NCI-H1436 treated with DMSO at 0.1 percent for 48 hours (cell line): ENCODE data around the gene AP2A1.

Experiments
- DNase-seq: peaks from one replicate; lab custom pipeline; 2025; lab: John Stamatoyannopoulos, UW

Gene AP2A1

DNA sequence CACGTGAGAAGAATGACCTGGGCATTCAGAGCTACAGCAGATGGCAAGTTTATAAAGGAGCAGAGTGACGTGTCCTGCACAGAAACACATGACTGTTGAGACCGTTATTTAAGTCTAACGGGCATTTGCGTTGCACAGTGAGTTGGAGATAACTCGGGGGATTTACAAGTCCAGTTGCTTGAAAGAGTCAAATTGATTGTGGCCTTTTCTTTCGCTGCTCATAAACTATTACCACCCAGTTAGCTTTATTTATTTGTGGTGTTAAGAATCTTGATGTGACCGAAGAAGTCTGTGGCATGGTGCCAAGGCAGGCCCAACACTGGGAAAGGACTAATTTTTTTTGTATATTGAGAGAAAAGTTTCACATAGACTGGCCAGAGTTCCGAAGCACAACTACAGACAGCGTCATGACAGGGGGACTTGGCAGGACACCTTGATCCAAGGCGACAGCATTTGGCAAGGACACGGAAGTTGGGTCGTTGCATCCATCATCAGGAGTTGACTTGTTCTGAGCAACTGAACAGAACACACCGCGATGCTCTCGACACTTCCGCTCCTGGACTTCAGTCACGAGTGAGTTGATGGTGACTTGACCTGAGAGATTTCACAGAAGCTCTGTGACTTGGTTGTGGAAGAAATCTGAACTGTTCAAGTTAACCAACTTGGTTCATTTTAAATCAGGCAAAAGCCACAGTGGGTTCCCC lies 72.2 kb downstream of the AP2A1 start:
- DNase-seq = no peak

DNA sequence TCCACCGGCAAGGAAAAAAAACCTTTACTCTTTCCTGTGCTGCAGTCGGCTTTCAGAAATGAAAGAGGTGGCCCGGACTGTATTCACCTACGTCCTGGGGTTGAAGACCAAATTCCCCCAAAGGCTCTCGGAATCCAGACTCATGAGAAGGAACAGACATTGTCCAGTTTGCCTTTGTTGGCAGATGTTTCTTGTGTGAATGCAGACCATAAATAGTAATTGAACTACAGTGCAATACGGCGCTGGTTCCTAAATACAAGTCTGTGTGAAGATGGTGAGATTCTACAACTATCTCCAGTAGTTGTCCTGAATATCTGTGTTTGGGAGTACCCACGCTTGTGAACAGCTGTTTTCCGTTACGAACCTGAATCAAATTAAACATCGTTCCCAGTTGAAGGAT lies 72.9 kb downstream of the AP2A1 start:
- DNase-seq = no peak

DNA sequence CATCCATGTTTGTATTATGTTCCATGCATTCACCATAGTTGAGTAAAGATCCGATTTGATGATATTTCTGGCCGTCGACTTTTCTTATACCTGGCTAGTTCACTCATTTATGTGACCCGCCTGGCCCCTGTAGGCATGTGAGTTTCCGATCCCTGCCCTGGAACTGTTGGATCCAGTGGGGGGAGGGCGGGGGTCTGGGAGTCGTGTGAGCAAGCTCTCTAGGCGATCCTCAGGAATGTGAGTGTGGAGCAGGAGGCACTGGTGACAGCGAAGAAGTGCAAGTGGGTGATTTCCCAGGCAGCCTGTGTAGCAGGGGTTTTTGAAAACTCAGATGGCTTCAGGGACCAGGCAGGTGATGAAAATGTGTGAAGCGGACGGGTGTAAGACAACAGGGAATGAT lies 73.5 kb downstream of the AP2A1 start:
- no peak for DNase-seq

DNA sequence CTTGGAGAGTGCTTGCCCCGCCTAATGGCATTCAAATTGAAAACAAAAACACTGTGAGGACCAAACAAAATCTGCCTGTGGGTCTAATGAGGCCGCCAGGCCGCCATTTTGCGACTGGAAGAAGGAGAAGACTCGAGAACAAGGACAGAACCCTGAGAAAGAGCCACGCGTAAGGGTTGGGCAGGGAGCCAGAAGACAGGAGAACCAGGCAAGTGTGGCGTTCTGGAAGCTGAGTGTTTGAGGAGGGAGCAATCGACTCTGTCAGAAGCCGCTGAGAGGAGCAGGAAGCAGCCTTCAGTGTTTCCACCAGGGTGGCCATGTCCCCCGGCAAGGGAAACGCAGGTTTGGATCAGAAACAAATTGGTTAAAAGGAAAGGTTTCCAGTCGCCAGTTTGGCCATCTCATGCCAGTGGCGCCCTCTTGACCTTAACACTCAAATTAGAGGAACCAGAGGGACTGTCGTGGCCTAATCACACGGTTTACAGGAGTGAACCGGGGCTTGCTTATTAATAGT lies 74.0 kb downstream of the AP2A1 start:
- no peak for DNase-seq

DNA sequence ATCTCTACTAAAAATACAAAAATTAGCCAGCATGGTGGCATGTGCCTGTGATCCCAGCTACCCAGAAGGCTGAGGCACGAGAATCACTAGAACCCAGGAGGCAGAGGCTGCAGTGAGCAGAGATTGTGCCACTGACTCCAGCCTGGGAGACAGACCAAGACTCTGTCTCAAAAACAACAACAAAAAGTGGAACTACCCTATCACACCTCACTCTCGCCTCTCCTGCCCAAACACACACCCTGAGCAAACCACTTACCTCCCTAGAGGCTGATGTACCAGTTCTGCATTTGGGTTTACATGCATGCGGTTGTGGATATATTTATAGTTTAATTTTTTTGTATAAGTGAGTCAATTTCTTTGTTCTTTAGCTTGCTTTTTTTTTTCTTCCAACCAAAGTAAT lies 76.5 kb downstream of the AP2A1 start:
- DNase-seq = no peak

- DNase-seq = no peak
Observed at GRCh38 chr19:49844138-49845095, 77.6 kb downstream of the AP2A1 start.

DNA sequence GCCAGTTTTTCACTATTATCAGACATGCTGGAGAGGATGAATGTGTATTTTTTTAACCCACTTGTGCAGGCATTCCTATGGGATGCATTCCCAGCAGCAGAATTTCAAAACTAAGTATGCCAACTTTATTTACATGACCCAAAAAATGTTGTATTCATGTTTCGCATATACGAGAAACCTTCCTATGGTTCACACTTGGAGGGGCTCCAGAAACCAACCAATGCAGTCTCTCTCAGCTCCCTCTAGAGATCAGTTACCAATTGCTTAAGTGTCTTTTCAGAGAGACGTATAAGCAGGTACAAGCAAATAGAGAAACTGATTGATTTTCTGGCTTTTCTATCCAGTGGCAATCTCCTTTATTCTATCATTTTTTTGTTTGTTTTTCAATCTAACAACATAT lies 78.6 kb downstream of the AP2A1 start:
- no peak for DNase-seq

- no peak for DNase-seq
Observed at GRCh38 chr19:49846408-49846807, 79.6 kb downstream of the AP2A1 start.

GRCh38 chr19:49847731-49848696 lies 81.2 kb downstream of the AP2A1 start:
- no peak for DNase-seq

GRCh38 chr19:49848938-49849337 lies 82.1 kb downstream of the AP2A1 start:
- no peak for DNase-seq

DNA sequence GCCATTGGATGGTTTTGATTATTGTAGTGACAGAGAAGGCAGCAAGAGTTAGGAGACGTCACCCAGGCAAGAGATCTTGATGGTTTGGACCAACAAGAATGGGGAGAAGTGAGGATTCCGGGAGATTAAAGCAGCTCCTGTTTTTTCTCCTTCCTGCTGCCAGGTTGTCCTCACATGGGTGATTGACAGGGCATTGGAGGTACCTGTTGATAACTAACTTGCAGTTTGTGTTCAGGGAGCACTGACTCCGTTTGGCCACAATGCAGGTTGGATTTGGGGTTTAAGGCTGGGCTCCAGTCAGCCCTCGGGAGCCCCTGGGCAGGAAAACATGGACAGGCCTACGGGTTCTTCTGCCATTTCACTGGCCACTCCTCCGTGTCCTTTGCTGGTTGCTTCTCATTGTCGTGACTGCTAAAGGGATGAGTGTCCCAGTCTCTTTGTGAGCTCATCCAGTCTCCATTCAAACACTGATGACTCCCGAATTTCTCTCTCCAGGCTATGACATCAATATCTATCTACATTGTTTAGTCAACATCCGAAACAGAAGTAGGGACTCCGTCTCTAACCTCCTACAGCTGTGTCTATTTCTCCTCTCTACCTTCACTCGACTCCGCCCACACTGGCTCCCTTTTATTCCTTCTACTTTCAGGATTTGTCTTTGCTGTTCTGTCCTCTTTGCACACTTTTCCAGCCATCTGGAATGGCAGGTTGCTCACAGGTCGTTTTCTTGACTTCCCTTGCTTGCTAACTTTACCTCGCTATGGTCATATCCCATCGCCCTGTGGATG lies 82.8 kb downstream of the AP2A1 start:
- no peak for DNase-seq

GRCh38 chr19:49850221-49850486 lies 83.4 kb downstream of the AP2A1 start:
- no peak for DNase-seq

DNA sequence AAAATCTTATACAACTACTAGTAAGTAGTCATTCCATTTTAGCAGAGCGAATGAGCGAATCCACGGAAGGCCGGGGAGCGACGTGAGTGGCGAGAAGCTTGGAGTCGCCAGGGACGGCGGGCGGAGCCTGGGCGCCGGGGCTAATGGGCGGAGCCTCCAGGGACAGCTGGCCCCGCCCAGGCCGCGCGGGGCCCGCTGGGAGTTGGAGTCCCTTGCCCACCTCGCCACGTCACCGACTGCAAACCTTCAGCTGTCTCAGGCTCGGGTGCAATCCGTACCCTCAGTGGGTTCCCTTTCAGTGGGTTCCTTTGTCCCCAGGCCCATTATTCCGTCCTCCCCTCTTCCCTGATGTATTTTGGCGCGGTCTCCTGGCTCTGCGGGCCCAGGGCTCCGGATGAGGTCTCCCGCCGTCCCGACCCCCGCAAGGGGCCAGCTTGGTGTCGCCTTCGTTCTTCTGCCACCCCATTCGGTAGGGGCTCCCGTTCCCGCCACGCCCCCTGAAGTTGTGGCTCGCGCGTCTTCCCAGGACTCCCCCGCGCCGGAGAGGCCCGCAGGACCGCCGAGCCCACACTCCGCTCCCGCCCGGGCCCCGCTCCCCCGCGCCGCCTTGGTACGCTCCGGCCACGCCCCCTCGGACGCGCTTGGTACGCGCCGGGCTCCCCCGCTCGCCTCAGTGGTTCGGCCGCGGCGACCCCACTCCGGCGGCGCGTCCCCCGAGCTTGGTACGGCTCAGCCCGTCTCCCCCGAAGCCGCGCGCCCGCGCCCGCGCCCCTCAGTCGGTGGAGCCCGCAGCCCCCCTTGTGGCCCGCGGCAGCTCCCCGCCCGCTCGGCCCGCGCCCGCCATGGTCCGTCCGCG lies 83.9 kb downstream of the AP2A1 start, which contains the start of gene PTOV1:
Gene PTOV1, plus strand, starts transcription at position 673 of the 856 bp plus-strand sequence.
- DNase-seq = peak; percentile 72

DNA sequence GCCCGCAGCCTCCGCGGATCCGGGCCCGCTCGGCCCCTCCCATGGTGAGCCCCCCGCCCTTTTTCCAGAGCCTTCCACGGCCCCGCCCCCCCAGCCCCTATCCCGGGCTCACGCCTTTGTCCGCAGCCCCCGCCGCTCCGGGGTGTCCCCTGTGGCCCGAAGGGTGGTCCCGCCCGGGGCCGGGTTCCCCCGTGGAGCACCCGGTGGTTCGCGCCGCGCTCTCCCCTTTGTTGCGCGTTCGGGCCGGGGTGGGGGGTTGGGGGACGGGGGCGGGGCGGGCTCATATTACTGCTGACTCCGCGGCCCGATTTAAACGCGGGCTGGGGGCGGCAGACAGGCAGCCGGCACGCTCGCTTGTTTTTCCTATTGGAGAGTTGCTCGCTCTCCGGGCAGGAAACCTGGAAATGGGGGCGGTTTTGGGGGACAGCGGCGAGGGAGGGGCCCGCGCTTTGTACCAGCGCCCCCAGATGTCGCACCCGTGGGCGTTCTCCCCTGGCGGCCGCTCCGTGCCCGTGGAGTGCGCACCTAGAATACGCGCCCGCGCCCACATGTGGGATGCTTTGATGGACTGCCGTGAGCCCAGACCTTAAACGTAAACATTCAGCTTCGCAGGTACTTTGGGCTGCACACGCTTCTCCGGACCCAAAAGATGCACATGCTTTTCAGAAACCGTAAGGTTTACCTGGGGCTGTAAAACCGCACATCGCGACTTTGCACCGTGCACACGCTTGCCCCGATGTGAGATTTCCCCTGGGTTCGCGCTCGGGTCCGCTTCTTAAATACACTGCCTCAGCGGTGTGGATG lies 84.9 kb downstream of the AP2A1 start:
- DNase-seq = no peak

GRCh38 chr19:49852631-49853126 lies 85.9 kb downstream of the AP2A1 start:
- no peak for DNase-seq

DNA sequence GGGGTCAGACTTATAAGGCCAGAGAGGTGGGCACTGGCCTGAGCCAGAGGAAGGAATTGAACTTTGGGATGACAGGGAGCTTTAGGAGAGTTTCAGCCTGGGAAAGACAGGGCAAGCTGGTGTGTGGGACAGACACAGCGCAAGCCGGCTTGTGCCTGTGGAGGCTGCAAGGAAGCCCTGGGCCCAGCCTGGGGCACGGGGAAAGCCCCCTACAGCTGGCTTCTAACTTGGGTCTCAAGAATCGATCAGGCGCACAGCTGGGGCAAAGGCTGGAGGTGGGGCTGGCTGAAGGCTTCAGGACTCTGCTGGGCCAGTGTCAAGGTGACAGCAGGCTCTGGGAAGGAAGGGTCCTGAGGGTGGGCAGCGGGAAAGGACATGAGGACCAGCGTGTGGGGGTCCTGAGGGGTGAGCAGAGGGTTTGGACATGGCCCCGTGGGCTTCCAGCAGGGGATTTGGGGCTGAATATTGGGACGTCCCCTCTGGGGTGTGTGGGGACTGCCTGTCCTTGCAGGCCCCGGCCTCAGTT lies 87.1 kb downstream of the AP2A1 start:
- DNase-seq = no peak

DNA sequence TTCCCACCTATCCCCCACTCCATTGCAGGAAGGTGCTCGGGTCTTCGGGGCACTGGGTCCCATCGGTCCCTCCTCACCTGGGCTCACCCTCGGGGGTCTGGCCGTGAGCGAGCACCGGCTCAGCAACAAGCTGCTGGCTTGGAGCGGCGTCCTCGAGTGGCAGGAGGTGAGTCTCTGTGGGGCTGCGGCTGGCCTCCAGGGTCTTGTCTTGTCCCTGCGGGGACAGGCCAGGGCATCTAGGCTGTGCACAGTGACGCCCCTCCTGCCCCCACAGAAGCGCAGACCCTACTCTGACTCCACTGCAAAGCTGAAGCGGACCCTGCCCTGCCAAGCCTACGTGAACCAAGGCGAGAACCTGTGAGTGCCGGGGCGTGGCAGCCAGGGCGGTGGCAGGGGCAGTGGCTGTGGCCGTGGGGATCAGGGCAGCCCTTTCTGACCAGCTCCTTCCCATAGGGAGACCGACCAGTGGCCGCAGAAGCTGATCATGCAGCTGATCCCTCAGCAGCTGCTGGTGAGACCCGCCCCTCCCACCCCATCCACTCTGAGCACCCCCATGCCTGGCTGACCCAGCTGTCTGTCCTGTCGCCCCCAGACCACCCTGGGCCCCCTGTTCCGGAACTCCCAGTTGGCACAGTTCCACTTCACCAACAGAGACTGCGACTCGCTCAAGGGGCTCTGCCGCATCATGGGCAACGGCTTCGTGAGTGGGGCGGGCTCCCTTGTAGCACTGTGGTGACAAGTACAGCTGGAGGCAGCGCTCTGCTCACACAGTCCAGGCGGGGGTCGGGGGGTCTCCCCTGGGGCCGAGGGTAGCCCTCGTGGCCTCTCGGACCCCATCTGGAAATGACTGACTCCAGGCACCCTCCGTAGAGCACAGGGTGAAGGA lies 87.8 kb downstream of the AP2A1 start:
- DNase-seq = no peak

DNA sequence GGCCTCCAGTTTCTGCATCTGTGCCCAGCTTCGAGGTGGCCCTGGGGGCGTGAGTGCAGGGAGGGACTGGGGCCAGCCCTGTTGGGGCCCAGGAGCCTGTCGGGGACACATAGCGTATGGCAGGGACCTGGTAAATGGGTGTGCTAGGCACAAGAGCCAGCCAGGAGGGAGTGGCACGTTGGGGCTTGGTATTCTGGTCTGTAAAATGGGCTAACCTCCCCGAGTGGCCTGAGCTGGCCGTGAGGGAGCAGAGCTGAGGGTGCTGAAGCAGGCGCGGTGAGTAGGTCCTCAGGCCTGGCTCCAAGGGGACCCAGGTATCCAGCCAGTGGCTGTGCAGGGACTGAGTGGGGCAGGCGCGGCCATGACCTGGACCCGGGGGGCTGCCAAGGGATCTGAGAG lies 88.5 kb downstream of the AP2A1 start:
- no peak for DNase-seq
